Activated CD8-positive, alpha-beta T cell treated with anti-CD3 and anti-CD28 coated beads for 36 hours (primary cell): ENCODE results near the gene MSANTD1. TPM values are rescaled to one million over a fixed set of nuclear protein-coding genes. Genes with fewer than 3 reads are reported as not detected.
A peak's percentile ranks its signal among the peaks of the same experiment; 100 is the strongest.

Source experiments
- ATAC-seq: fragments of 200-7000 bp; cut with Tn5 transposase; one replicate; pipeline ENCODE4 v1.10.0; 2021; ENCODE audit warnings: mild to moderate bottlenecking, moderate library complexity
- CTCF ChIA-PET: fragments of 350-600 bp; sonication (Branson Sonifier 250); formaldehyde crosslinking; loops from one replicate; lab custom pipeline; 2021; ENCODE audit warnings: antibody characterized with exemption; lab: Charles Lee
- POLR2A ChIA-PET: fragments of 350-600 bp; sonication (Branson Sonifier 250); formaldehyde crosslinking; loops from one replicate; lab custom pipeline; 2021; ENCODE audit warnings: antibody characterized with exemption; lab: Charles Lee
- DNase-seq: peaks from one replicate; pipeline ENCODE4 v3.0.0-alpha.2; 2020
- H3K27ac Mint-ChIP-seq: one replicate; pipeline ENCODE4 v1.8.0; 2021; ENCODE audit warnings: mild to moderate bottlenecking, mixed read lengths
- H3K27me3 Mint-ChIP-seq: one replicate; pipeline ENCODE4 v1.8.0; 2021; ENCODE audit warnings: mixed read lengths
- H3K36me3 Mint-ChIP-seq: one replicate; pipeline ENCODE4 v1.8.0; 2021; ENCODE audit warnings: low read depth, mixed read lengths
- H3K4me1 Mint-ChIP-seq: one replicate; pipeline ENCODE4 v1.8.0; 2021; ENCODE audit warnings: low read depth, mixed read lengths
- H3K4me3 Mint-ChIP-seq: one replicate; pipeline ENCODE4 v1.8.0; 2021; ENCODE audit warnings: mild to moderate bottlenecking, moderate library complexity, mixed read lengths
- H3K9me3 Mint-ChIP-seq: one replicate; pipeline ENCODE4 v1.8.0; 2021; ENCODE audit warnings: mixed read lengths
- intact Hi-C: fragments of 100-400 bp; cut with micrococcal nuclease; formaldehyde crosslinking; loops from one replicate; pipeline ENCODE4 v1.10.0; 2022
- total RNA-seq, 2 experiments: library from RNA; stranded (reverse); gene quantifications; one replicate each; pipeline ENCODE4 v1.2.3, GENCODE V29; 2021
- TF ChIP-seq, protein P1 (sequence below): fragments of 200-600 bp; IDR thresholded peaks from one replicate; pipeline ENCODE4 v1.8.0; 2022; ENCODE audit warnings: antibody characterized with exemption, mild to moderate bottlenecking

Gene MSANTD1
- total RNA-seq, 2 experiments from 2014 or later, result 0.43 TPM

DNA sequence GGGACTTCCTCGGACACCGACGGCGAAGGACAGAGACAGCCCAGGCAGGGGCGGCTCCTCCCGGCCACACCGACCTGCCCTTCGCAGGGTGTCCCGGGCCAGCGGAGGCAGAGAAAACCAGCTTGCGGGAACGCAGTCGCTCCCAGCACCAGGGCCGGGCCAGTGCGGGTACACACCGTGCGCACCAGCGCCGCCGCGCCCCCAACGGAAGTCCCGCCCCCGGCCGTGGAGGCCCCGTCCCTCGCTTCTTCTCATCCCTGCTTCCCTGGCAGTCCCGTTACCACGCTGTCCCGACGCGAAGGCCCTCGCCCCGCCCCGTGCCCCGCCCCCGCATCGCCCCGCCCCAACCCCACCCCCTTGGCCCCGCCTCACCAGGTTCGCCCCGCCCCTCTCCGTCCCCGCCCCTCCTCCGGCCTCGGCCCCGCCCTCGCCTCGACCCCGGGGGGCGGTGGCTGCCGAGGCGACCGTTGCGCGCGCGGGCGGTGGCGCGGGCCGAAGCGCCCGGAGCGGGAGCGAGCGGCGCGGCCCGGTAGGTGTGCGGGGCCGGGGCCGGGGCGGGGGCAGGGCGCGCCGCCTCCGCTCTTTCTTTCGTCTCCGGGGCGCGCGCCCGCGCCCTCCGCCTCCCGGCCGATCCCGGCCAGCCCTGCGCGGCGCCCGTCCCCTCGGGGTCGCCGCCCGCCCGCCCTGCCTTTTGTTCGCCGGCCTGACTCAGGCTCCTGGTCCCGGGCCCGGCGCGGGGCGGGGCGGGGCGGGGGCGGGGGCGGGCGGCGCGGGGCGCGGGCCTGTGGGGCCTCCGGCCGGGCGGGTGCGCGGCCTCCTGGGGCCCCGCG lies 43.8 kb downstream of the MSANTD1 start, which contains the start of gene RGS12:
TSS of gene RGS12 (plus strand) at position 451 of the 830 bp plus-strand sequence. CDS start 23,150 bp downstream, outside the sequence.
- Mint-ChIP-seq H3K36me3 (no peaks in the 10 kb centered on the region), H3K27ac (no peak within 1 kb of the TSS), H3K27me3 (peaks cover 27% of the 10 kb centered on the region), H3K4me1 (peaks cover 11% of the 10 kb centered on the region), H3K9me3 (peaks cover 4% of the 10 kb centered on the region), H3K4me3 (peak within 1 kb of the TSS; percentile 75)
- CTCF ChIA-PET, result no interaction called here
- ATAC-seq, result peak; percentile 83
- DNase-seq, result peak; percentile 86
- POLR2A ChIA-PET, result interaction anchor here (1.2 kb wide), 1 partner anchor 25 kb away, joined by 3 read pairs; no protein-coding TSS in a partner anchor
- TF ChIP-seq, protein P1, sequence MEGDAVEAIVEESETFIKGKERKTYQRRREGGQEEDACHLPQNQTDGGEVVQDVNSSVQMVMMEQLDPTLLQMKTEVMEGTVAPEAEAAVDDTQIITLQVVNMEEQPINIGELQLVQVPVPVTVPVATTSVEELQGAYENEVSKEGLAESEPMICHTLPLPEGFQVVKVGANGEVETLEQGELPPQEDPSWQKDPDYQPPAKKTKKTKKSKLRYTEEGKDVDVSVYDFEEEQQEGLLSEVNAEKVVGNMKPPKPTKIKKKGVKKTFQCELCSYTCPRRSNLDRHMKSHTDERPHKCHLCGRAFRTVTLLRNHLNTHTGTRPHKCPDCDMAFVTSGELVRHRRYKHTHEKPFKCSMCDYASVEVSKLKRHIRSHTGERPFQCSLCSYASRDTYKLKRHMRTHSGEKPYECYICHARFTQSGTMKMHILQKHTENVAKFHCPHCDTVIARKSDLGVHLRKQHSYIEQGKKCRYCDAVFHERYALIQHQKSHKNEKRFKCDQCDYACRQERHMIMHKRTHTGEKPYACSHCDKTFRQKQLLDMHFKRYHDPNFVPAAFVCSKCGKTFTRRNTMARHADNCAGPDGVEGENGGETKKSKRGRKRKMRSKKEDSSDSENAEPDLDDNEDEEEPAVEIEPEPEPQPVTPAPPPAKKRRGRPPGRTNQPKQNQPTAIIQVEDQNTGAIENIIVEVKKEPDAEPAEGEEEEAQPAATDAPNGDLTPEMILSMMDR, result no peak
- intact Hi-C loops, result no loop called here

DNA sequence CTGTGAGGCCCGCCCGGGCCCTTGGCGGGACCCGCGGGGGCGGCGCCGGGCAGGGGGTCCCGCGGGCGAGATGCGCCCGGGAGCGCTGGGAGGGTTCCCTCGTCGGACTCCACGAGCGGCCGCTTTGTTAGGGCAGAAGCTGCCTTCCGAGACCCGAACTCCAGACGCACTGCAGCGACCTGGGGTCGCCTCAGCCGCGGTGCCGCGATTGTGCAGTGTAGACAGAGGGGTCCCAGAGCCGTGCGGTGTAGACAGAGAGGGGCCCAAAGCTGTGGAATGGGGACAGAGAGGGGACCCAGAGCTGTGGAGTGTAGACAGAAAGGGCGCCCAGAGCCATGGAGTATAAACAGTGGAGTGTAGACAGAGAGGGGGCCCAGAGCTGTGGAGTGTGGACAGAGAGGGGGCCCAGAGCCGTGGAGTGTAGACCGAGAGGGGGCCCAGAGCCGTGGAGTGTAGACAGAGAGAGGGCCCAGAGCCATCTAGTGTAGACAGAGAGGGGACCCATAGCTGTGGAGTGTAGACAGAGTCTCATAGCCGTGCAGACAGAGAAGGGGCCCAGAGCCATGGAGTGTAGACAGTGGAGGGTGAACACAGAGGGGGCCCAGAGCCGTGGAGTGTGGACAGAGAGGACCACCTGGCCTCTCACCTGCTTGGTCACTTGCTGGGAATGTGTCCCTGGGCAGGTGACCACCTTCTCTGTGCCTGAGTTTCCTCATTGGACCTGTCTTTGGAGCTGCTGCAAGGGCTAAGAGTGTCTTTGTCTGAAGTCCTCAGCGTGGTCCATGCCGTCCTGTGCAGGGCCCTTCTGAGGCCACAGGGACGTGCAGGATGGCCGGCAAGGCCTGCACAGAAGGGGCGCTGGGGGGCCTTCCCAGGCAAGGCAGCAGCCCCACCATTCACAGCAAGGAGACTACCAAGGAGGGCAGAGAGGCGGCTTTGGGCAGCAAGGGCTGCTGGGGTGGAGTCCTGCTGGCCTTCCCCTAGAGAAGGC lies 44.7 kb downstream of the MSANTD1 start:
- H3K4me3 Mint-ChIP-seq, result peak overlapping the region; percentile 58
- no peaks in the 10 kb centered on the region for H3K36me3 Mint-ChIP-seq
- H3K27me3 Mint-ChIP-seq, result peaks cover 27% of the 10 kb centered on the region
- ChIA-PET CTCF (no interaction called here), POLR2A (interaction anchor here (2.2 kb wide), 1 partner anchor 10 kb away, joined by 10 read pairs; no protein-coding TSS in a partner anchor)
- no peak overlapping the region for H3K27ac Mint-ChIP-seq
- H3K9me3 Mint-ChIP-seq, result peaks cover 7% of the 10 kb centered on the region
- intact Hi-C loops, result no loop called here
- H3K4me1 Mint-ChIP-seq, result peaks cover 11% of the 10 kb centered on the region
- no peak for ATAC-seq
- no peak for DNase-seq
- TF ChIP-seq, protein P1, result no peak

DNA sequence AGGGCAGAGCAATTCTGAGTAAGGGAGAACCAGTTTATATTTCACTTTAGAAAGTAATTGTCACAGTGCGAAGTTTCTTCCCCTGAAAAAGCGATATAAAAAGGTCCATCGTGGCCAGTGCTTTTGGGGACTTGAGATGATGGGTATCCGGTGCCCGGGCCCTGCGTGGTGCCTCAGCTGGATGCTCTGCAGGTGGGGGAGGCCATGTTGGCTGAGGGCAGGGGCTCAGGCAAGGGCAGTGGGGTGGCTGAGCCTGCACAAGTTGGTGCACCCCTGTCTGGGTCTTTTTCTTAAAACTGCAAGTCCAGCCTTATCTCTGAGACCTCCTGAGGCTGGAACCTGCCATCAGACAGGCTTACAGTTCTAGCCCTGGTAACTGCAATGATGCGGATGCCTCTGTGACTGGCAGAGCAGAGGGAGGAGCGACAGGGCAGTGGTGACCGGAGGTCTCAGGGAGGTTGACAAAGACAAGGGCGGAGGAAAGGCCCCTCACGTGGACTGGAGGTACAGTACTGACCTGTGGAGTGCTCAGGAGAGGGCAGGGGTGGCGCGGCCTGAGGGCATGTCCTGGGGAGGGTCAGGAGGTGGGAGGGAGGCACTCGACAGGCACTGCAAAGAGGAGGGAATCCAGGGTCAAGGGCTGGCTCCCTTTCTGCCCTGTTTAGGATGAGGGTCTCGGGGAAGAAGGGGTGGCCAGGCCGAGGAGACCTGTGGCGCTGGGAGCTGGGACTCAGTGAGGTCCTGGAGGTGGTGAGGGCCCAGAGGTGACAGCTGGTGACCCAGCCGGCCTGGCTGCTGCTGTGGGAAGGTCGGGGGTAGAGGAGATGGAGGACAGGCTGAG lies 45.7 kb downstream of the MSANTD1 start:
- no peaks in the 10 kb centered on the region for H3K36me3 Mint-ChIP-seq
- CTCF ChIA-PET, result interaction anchor here (2.2 kb wide), 1 partner anchor 10 kb away, joined by 7 read pairs; no protein-coding TSS in a partner anchor
- intact Hi-C loops, result no loop called here
- ATAC-seq (no peak), DNase-seq (no peak)
- H3K4me3 Mint-ChIP-seq, result no peak overlapping the region
- H3K27me3 Mint-ChIP-seq, result peaks cover 24% of the 10 kb centered on the region
- H3K27ac Mint-ChIP-seq, result no peak overlapping the region
- POLR2A ChIA-PET, result interaction anchor here (2.2 kb wide), 1 partner anchor 9 kb away, joined by 10 read pairs; no protein-coding TSS in a partner anchor
- TF ChIP-seq, protein P1, result no peak
- H3K9me3 Mint-ChIP-seq, result peaks cover 7% of the 10 kb centered on the region
- H3K4me1 Mint-ChIP-seq, result peaks cover 14% of the 10 kb centered on the region

DNA sequence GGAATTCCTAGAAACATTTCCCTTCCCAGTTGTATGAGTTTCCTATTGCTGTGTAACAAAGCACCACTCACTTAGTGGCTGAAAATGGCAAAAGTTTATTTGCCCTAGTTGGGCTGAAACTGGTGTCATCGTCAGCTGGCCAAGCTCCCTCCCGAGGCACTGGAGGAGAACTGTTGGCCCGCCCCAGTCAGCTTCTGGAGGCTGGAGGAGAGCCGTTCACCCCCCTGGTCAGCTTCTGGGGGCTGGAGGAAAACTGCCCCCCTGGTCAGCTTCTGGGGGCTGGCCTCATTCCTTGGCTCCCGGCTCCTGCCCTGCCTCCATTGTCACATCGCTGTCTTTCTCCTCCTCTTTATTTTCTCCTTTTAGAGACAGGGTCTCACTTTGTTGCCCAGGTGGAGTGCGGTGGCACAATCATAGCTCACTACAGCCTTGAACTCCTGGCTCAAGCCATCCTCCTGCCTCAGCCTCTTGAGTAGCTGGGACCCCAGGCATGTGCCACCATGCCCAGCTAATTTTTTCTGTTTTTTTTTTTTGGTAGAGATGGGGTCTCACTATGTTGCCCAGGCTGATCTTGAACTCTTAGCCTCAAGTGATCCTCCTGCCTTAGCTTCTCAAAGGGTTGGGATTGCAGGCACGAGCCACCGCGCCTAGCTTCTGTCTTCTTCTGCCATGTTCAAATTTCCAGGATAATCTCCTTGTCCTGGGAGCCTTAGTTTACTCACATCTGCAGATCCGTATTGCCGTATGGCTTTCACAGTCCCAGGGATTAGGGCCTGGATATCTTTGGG lies 47.1 kb downstream of the MSANTD1 start:
- Mint-ChIP-seq H3K27me3 (peaks cover 14% of the 10 kb centered on the region), H3K9me3 (peaks cover 7% of the 10 kb centered on the region), H3K36me3 (no peaks in the 10 kb centered on the region), H3K4me3 (no peak overlapping the region), H3K4me1 (peaks cover 21% of the 10 kb centered on the region), H3K27ac (no peak overlapping the region)
- ChIA-PET POLR2A (no interaction called here), CTCF (interaction anchor here (2.2 kb wide), 1 partner anchor 8 kb away, joined by 7 read pairs; no protein-coding TSS in a partner anchor)
- no peak for ATAC-seq
- intact Hi-C loops, result no loop called here
- TF ChIP-seq, protein P1, result no peak
- no peak for DNase-seq
